ENCODE data around the gene TRPM1. TPM values are rescaled to one million over a fixed set of nuclear protein-coding genes. Genes with fewer than 3 reads are reported as not detected.

TRPM1 gene
- total and polyA plus RNA-seq, 9 of the 15 experiments (the other 6 are each of a cell fraction or from before 2014, with no cell fraction given) = 0.01 to 0.06 (median 0.03) TPM; not detected in 5

DNA sequence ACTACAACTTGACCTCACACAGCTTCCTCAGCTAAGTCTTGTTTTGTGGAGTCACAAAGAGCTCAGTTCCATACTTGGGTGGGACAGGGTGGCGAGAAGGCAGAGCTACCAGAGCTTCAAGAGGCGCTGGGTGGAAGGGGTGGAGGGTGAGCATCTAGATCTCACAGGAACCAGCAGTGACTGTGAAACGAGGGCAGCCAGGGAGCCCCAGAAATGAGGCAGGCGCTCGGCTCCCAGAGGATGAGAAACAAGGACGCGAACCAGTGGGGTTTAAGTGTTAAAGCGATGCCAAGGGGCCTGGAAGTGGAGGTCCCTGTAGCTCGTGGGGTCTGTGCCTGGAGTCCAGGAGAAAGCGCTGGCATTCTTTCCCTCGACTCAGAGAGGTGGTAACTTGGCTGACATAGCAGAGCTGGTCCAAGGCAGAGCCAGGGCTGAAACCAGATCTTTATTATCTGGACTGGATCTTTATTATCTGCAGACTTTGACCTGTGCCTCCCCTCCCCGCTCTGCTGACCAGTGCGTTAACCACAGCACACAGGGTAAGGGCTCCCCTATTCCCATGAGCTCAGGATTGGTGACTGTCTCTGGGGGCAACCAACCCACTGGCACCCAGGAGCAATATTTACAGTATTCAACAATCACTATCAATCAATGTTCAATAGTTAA lies 26.2 kb upstream of the TRPM1 start:
- no peak overlapping the region for H3K27ac ChIP-seq (ENCODE audit: extremely low read depth, low read depth, low read length)
- H3K79me2 ChIP-seq (ENCODE audit: control insufficient read depth, insufficient read depth, low read length) = no peaks in the 10 kb centered on the region
- FAIRE-seq = no peak
- POLR2A ChIA-PET = no interaction called here
- no peak overlapping the region for H2AFZ ChIP-seq (ENCODE audit: low read depth, low read length)
- TF ChIP-seq ZNF282 (CRISPR knock-in tag; IDR thresholded peaks at IDR 0.05) (no peak), SREBF1 (IDR thresholded peaks at IDR 0.05; ENCODE audit: borderline replicate concordance, low read depth, low read length) (no peak), NONO (IDR thresholded peaks at IDR 0.05; ENCODE audit: low read depth in 2 of 2, low read length in 1 of 2) (no peak), ZC3H4 (CRISPR knock-in tag; IDR thresholded peaks at IDR 0.05; ENCODE audit: borderline replicate concordance) (no peak), TFE3 (CRISPR knock-in tag; IDR thresholded peaks at IDR 0.05) (no peak), HMBOX1 (IDR thresholded peaks at IDR 0.05) (no peak), LCOR (CRISPR knock-in tag; IDR thresholded peaks at IDR 0.05) (no peak), SP1 (CRISPR knock-in tag; IDR thresholded peaks at IDR 0.05) (no peak), SIRT6 (IDR thresholded peaks at IDR 0.05; ENCODE audit: low read depth, low read length) (no peak)
- no peak overlapping the region for H3K4me3 ChIP-seq
- no peaks in the 10 kb centered on the region for H3K9me1 ChIP-seq (ENCODE audit: control insufficient read depth, insufficient read depth, low read length)
- DNase-seq (ENCODE audit: extremely low read depth in 1 of 4, low spot score in 3 of 4) = no peak
- peaks cover 5% of the 10 kb centered on the region; the same call in 1 of the 2 replicates for H4K20me1 ChIP-seq (replicated peaks; ENCODE audit: control insufficient read depth, insufficient read depth, low read length)
- no peaks in the 10 kb centered on the region for H3K9me3 ChIP-seq (replicated peaks; ENCODE audit: control insufficient read depth, insufficient read depth, low read depth, low read length)
- no peak for ATAC-seq
- intact Hi-C loops (cut with micrococcal nuclease) (loop anchor here (2.0 to 10.0 kb wide), 2 partner anchors 133 to 325 kb away; partner anchors contain the start of gene MTMR10), in situ Hi-C loops (cut with MboI) (no loop called here)
- H3K4me2 ChIP-seq (ENCODE audit: insufficient read depth, low read length) = no peak overlapping the region
- H3K9ac ChIP-seq (ENCODE audit: insufficient read depth in 1 of 2, low read depth in 2 of 2, low read length in 2 of 2) = no peak overlapping the region
- BruUV-seq (replicated peaks) = no TSS peak
- CTCF ChIA-PET (ENCODE audit: low intra/inter-chr PET ratio) = no interaction called here
- no peaks in the 10 kb centered on the region for H3K36me3 ChIP-seq (ENCODE audit: control insufficient read depth, insufficient read depth, low read length)
- H3K4me1 ChIP-seq (replicated peaks in 1 of 2; ENCODE audit: control insufficient read depth in 2 of 2, insufficient read depth in 2 of 2, low read length in 2 of 2) = no peaks in the 10 kb centered on the region
- 2% methylated on average over 13 of the region's 13 CpGs for WGBS (ENCODE audit: insufficient coverage, low coverage, missing lambda C conversion rate)
- H3K27me3 ChIP-seq (ENCODE audit: control insufficient read depth in 2 of 2, insufficient read depth in 2 of 2, low read length in 2 of 2) = peaks cover 5 to 22% of the 10 kb centered on the region in 2 experiments; a peak in 3 of 5 replicates
